Measurements from ENCODE around the gene DIPK1B.
A peak's percentile ranks its signal among the peaks of the same experiment; 100 is the strongest.

Gene DIPK1B

GRCh38 chr9:136681945-136682699, 30.2 kb upstream of the DIPK1B start (continued):
- TF ChIP-seq HIC1 (tag by site-specific recombination; IDR thresholded peaks at IDR 0.05): no peak
- TF ChIP-seq, protein P1, sequence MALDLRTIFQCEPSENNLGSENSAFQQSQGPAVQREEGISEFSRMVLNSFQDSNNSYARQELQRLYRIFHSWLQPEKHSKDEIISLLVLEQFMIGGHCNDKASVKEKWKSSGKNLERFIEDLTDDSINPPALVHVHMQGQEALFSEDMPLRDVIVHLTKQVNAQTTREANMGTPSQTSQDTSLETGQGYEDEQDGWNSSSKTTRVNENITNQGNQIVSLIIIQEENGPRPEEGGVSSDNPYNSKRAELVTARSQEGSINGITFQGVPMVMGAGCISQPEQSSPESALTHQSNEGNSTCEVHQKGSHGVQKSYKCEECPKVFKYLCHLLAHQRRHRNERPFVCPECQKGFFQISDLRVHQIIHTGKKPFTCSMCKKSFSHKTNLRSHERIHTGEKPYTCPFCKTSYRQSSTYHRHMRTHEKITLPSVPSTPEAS (tag by site-specific recombination; IDR thresholded peaks at IDR 0.05): no peak
- TF ChIP-seq ZNF600 (tag by site-specific recombination; IDR thresholded peaks at IDR 0.05): peak; percentile 37; the same call in 1 of the 2 replicates
- no peak; the same call in 1 of the 2 replicates for TF ChIP-seq GLIS1 (tag by site-specific recombination; IDR thresholded peaks at IDR 0.05)
- peak; percentile 30; the same call in 1 of the 2 replicates for TF ChIP-seq ZIC2 (tag by site-specific recombination; IDR thresholded peaks at IDR 0.05)
- TF ChIP-seq, protein P2, sequence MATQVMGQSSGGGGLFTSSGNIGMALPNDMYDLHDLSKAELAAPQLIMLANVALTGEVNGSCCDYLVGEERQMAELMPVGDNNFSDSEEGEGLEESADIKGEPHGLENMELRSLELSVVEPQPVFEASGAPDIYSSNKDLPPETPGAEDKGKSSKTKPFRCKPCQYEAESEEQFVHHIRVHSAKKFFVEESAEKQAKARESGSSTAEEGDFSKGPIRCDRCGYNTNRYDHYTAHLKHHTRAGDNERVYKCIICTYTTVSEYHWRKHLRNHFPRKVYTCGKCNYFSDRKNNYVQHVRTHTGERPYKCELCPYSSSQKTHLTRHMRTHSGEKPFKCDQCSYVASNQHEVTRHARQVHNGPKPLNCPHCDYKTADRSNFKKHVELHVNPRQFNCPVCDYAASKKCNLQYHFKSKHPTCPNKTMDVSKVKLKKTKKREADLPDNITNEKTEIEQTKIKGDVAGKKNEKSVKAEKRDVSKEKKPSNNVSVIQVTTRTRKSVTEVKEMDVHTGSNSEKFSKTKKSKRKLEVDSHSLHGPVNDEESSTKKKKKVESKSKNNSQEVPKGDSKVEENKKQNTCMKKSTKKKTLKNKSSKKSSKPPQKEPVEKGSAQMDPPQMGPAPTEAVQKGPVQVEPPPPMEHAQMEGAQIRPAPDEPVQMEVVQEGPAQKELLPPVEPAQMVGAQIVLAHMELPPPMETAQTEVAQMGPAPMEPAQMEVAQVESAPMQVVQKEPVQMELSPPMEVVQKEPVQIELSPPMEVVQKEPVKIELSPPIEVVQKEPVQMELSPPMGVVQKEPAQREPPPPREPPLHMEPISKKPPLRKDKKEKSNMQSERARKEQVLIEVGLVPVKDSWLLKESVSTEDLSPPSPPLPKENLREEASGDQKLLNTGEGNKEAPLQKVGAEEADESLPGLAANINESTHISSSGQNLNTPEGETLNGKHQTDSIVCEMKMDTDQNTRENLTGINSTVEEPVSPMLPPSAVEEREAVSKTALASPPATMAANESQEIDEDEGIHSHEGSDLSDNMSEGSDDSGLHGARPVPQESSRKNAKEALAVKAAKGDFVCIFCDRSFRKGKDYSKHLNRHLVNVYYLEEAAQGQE (tag by site-specific recombination; IDR thresholded peaks at IDR 0.05): no peak
- no peak for TF ChIP-seq ZNF214 (tag by site-specific recombination; IDR thresholded peaks at IDR 0.05; ENCODE audit: borderline replicate concordance)
- TF ChIP-seq PATZ1 (tag by site-specific recombination; IDR thresholded peaks at IDR 0.05): no peak
- TF ChIP-seq ZNF23 (tag by site-specific recombination; IDR thresholded peaks at IDR 0.05; ENCODE audit: borderline replicate concordance): no peak
- TF ChIP-seq SALL2 (tag by site-specific recombination; IDR thresholded peaks at IDR 0.05; ENCODE audit: borderline replicate concordance): no peak
- TF ChIP-seq ZNF488 (tag by site-specific recombination; IDR thresholded peaks at IDR 0.05): no peak

- H3K4me3 ChIP-seq (ENCODE audit: low read depth, low read length): no peak overlapping the region
- peaks cover 0 to 7% of the 10 kb centered on the region in 2 experiments; a peak in 1 of 3 replicates for H3K36me3 ChIP-seq (ENCODE audit: control insufficient read depth in 2 of 2, insufficient read depth in 1 of 2, low read length in 2 of 2)
- ChIA-PET POLR2A (interaction anchor here (1.1 kb wide), 1 partner anchor 11 kb away, joined by 5 read pairs; no protein-coding TSS in a partner anchor), CTCF (interaction anchor here (0.6 to 5.5 kb wide), 3 partner anchors 11 to 819 kb away, joined by 3 to 60 read pairs (median 13); no protein-coding TSS in a partner anchor)
- H3K27ac ChIP-seq (ENCODE audit: extremely low read depth, low read depth, low read length): no peak overlapping the region
- no peaks in the 10 kb centered on the region for H3K9me3 ChIP-seq (ENCODE audit: control insufficient read depth, insufficient read depth, low read depth, low read length)
- H3K4me1 ChIP-seq (ENCODE audit: control insufficient read depth, insufficient read depth, low read length): peaks cover 5% of the 10 kb centered on the region
- TF ChIP-seq ZNF623 (tag by site-specific recombination; IDR thresholded peaks at IDR 0.05) (no peak), IKZF3 (tag by site-specific recombination; IDR thresholded peaks at IDR 0.05) (0 out of 2 replicates have a peak, but pooled peaks have one; percentile 11)
Measured at GRCh38 chr9:136682710-136683109, 29.7 kb upstream of the DIPK1B start.

All from HEK293 (cell line).